IMR-90 (cell line): ENCODE results near the gene PIGN. TPM values are rescaled to one million over a fixed set of nuclear protein-coding genes. Genes with fewer than 3 reads are reported as not detected.

Source experiments
- ATAC-seq: fragments of 200-7000 bp; cut with Tn5 transposase; 2 replicates; pipeline ENCODE4 v1.9.1; 2020; ENCODE audit warnings: low read depth, mild to moderate bottlenecking, moderate library complexity
- BruUV-seq: library from RNA; stranded (reverse); fragments of 400-500 nt; replicated peaks from 2 replicates; lab custom pipeline; 2021; lab: Mats Ljungman, UMichigan
- CTCF ChIA-PET: fragments of 300-600 bp; formaldehyde crosslinking; extraction: SDS; loops from one replicate; lab custom pipeline; 2021; ENCODE audit warnings: antibody characterized with exemption; lab: Yijun Ruan, JAX
- POLR2A ChIA-PET: fragments of 300-600 bp; sonication (Branson Sonifier 250); formaldehyde crosslinking; loops from one replicate; lab custom pipeline; 2022; ENCODE audit warnings: antibody characterized with exemption; ENCODE audit not compliant: unreplicated experiment; lab: Charles Lee
- DNase-seq: peaks from one replicate; pipeline ENCODE4 v3.0.0; 2013
- H2AFZ ChIP-seq: replicated peaks from 2 replicates; pipeline ENCODE3; 2013; ENCODE audit warnings: low read length, mild to moderate bottlenecking; ENCODE audit not compliant: poor library complexity
- H2AK5ac ChIP-seq: 2 replicates; pipeline ENCODE4 v1.6.1; 2013; ENCODE audit warnings: low read depth, low read length, inconsistent platforms
- H2AK9ac ChIP-seq: replicated peaks from 2 replicates; pipeline ENCODE3; 2013; ENCODE audit warnings: mild to moderate bottlenecking, low read depth, low read length, moderate library complexity; ENCODE audit not compliant: poor library complexity
- H2BK120ac ChIP-seq: 2 replicates; pipeline ENCODE4 v1.6.1; 2013; ENCODE audit warnings: low read depth, low read length, inconsistent platforms
- H2BK15ac ChIP-seq: 3 replicates; pipeline ENCODE4 v1.6.1; 2013; ENCODE audit warnings: low read depth, low read length, inconsistent platforms
- H2BK20ac ChIP-seq: 2 replicates; pipeline ENCODE4 v1.6.1; 2013; ENCODE audit warnings: low read depth, mild to moderate bottlenecking, inconsistent platforms, low read length, moderate library complexity
- H2BK5ac ChIP-seq: 2 replicates; pipeline ENCODE4 v1.6.1; 2013; ENCODE audit warnings: mild to moderate bottlenecking, low read depth, low read length, inconsistent platforms; ENCODE audit not compliant: poor library complexity, severe bottlenecking
- H3K14ac ChIP-seq: replicated peaks from 2 replicates; pipeline ENCODE4 v1.6.1; 2013; ENCODE audit warnings: low read depth, low read length, inconsistent platforms
- H3K18ac ChIP-seq: 2 replicates; pipeline ENCODE4 v1.6.1; 2013; ENCODE audit warnings: low read depth, low read length, control low read depth
- H3K23ac ChIP-seq: 2 replicates; pipeline ENCODE4 v1.6.1; 2013; ENCODE audit warnings: low read depth, low read length, inconsistent platforms
- H3K27ac ChIP-seq: 2 replicates; pipeline ENCODE4 v1.5.1; 2013; ENCODE audit warnings: mild to moderate bottlenecking, control low read depth, low read length; ENCODE audit not compliant: insufficient read depth
- H3K27me3 ChIP-seq: 2 replicates; pipeline ENCODE4 v1.6.1; 2013; ENCODE audit warnings: low read length; ENCODE audit not compliant: control insufficient read depth, insufficient read depth
- H3K36me3 ChIP-seq: 2 replicates; pipeline ENCODE4 v1.6.1; 2013; ENCODE audit warnings: low read length, mixed read lengths; ENCODE audit not compliant: control insufficient read depth, insufficient read depth
- H3K4ac ChIP-seq: 2 replicates; pipeline ENCODE4 v1.6.1; 2013; ENCODE audit warnings: low read depth, low read length, inconsistent platforms
- H3K4me1 ChIP-seq: 2 replicates; pipeline ENCODE4 v1.6.1; 2013; ENCODE audit warnings: low read length, mixed read lengths; ENCODE audit not compliant: control insufficient read depth, insufficient read depth
- H3K4me2 ChIP-seq: 2 replicates; pipeline ENCODE4 v1.6.1; 2013; ENCODE audit warnings: low read depth, mild to moderate bottlenecking, control low read depth, low read length, moderate library complexity
- H3K4me3 ChIP-seq: 2 replicates; pipeline ENCODE4 v1.5.1; 2013; ENCODE audit warnings: low read depth, mild to moderate bottlenecking, control low read depth, low read length, moderate library complexity; ENCODE audit not compliant: insufficient read depth
- H3K56ac ChIP-seq: 2 replicates; pipeline ENCODE4 v1.6.1; 2013; ENCODE audit warnings: low read length, inconsistent platforms; ENCODE audit not compliant: insufficient read depth; ENCODE audit errors: extremely low read depth
- H3K79me1 ChIP-seq, 2 experiments: 2 replicates each; pipeline ENCODE4 v1.6.1; 2013; ENCODE audit warnings: low read length in 2 of 2, inconsistent platforms in 1 of 2, low read depth in 1 of 2
- H3K9ac ChIP-seq: 2 replicates; pipeline ENCODE4 v1.6.1; 2013; ENCODE audit warnings: low read depth, low read length, control low read depth
- H3K9me1 ChIP-seq: 2 replicates; pipeline ENCODE4 v1.6.1; 2013; ENCODE audit warnings: low read length, inconsistent platforms; ENCODE audit not compliant: insufficient read depth
- H3K9me3 ChIP-seq: 2 replicates; pipeline ENCODE4 v1.6.1; 2013; ENCODE audit warnings: low read length; ENCODE audit not compliant: control insufficient read depth, insufficient read depth
- H4K20me1 ChIP-seq: 2 replicates; pipeline ENCODE4 v1.6.1; 2013; ENCODE audit warnings: low read length, inconsistent platforms; ENCODE audit not compliant: insufficient read depth
- H4K5ac ChIP-seq: 2 replicates; pipeline ENCODE4 v1.6.1; 2013; ENCODE audit warnings: mild to moderate bottlenecking, low read depth, low read length, control low read depth
- H4K8ac ChIP-seq, 2 experiments: 2 replicates each; pipeline ENCODE4 v1.6.1; 2013; ENCODE audit warnings: low read depth in 2 of 2, low read length in 2 of 2, control low read depth in 1 of 2, inconsistent platforms in 1 of 2
- H4K91ac ChIP-seq: 2 replicates; pipeline ENCODE4 v1.6.1; 2013; ENCODE audit warnings: low read depth, low read length, inconsistent platforms; ENCODE audit not compliant: insufficient read depth
- CEBPB ChIP-seq: IDR thresholded peaks from 2 replicates; pipeline ENCODE4 v1.6.1; 2012; ENCODE audit warnings: low read depth, low read length, improper control_type of control experiment
- MAFK ChIP-seq: IDR thresholded peaks from 2 replicates; pipeline ENCODE4 v1.6.1; 2012; ENCODE audit warnings: low read depth, low read length, improper control_type of control experiment
- POLR2A ChIP-seq: IDR thresholded peaks from 2 replicates; pipeline ENCODE4 v1.6.1; 2012; ENCODE audit warnings: mild to moderate bottlenecking, low read depth, low read length
- RAD21 ChIP-seq: IDR thresholded peaks from 2 replicates; pipeline ENCODE4 v1.6.1; 2012; ENCODE audit warnings: low read length, improper control_type of control experiment
- RFX5 ChIP-seq: IDR thresholded peaks from 2 replicates; pipeline ENCODE4 v1.8.0; 2012; ENCODE audit warnings: low read depth, mild to moderate bottlenecking, low read length, moderate library complexity
- SMC3 ChIP-seq: fragments of 150-350 bp; IDR thresholded peaks from 2 replicates; pipeline ENCODE4 v1.6.1; 2016; ENCODE audit warnings: low read depth, mild to moderate bottlenecking, antibody characterized with exemption, low read length, moderate library complexity
- WGBS, 2 experiments: methylation state at CpG; one replicate each; pipeline versions ENCODE4 v1.1.5 to v1.1.7; 2013; ENCODE audit warnings: missing lambda C conversion rate in 2 of 2; ENCODE audit not compliant: insufficient read length in 1 of 2; ENCODE audit errors: extremely low coverage in 2 of 2; 5-methylcytosine and 5-hydroxymethylcytosine counted together
- dilution Hi-C: fragments of 300-500 bp; cut with HindIII; formaldehyde crosslinking; loops from one replicate; pipeline ENCODE4 v1.14.3; 2018; ENCODE audit warnings: low sequenced_read_pairs; ENCODE audit not compliant: unreplicated experiment
- in situ Hi-C: fragments of 300-500 bp; cut with MboI; formaldehyde crosslinking; loops from 3 replicates; pipeline ENCODE4 v1.14.3; 2019; ENCODE audit warnings: low sequenced_read_pairs, inconsistent platforms, mixed read lengths
- intact Hi-C: fragments of 100-400 bp; cut with micrococcal nuclease; formaldehyde crosslinking; loops from 2 replicates; pipeline ENCODE4 v1.10.0; 2022
- polyA plus RNA-seq, 3 experiments: library from polyadenylated mRNA; depleted of rRNA; stranded (reverse); fragments of >200 nt; gene quantifications; 2 replicates each; pipeline ENCODE4 v1.2.3, GENCODE V29; 2012; ENCODE audit warnings: low replicate concordance in 1 of 3
- total RNA-seq: library from RNA; depleted of rRNA; stranded (reverse); fragments of >200 nt; gene quantifications from 2 replicates; pipeline ENCODE4 v1.2.3, GENCODE V29; 2012
- TF ChIP-seq, protein P1 (sequence below): conservative IDR thresholded peaks from 2 replicates; pipeline ENCODE4 v1.5.1; 2012; ENCODE audit warnings: mild to moderate bottlenecking, low read depth, low read length, improper control_type of control experiment
- TF ChIP-seq, protein P2 (sequence below): fragments of 150-350 bp; IDR thresholded peaks from 2 replicates; pipeline ENCODE4 v1.6.1; 2017; ENCODE audit warnings: mild to moderate bottlenecking, antibody characterized with exemption, low read length, low read depth

PIGN gene
- total and polyA plus RNA-seq, 2 of the 4 experiments (the other 2 are of a cell fraction): 9.0 to 17.9 TPM

DNA sequence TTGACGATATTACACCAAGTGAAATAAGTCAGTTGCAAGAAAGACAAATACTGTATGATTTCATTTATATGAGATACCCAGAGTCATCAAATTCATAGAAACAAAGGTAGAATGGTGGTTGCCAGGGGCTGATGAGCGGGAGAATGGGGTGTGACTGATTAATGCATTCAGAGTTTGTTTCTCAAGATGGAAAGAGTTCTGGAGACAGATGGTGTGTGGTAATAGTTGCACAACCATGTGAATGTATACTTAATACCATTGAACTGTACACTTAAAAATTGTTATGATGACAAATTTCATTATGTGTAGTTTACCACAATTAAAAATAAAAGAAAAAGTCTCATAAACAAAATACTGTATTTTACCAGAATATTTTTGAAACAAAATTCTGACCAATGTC is 117.3 kb downstream of the PIGN start:
- H3K27ac ChIP-seq: no peak overlapping the region
- H3K18ac ChIP-seq: no peak overlapping the region
- no peaks in the 10 kb centered on the region for H3K9me3 ChIP-seq
- H3K56ac ChIP-seq: no peak overlapping the region
- H4K20me1 ChIP-seq: no peaks in the 10 kb centered on the region
- WGBS, 2 experiments: no CpG with 5 or more reads among the region's 2 CpGs
- TF ChIP-seq MAFK (no peak), CEBPB (peak; percentile 35; the same call in 1 of the 2 replicates), SMC3 (no peak), RFX5 (no peak), RAD21 (no peak), POLR2A (no peak)
- TF ChIP-seq, protein P1, sequence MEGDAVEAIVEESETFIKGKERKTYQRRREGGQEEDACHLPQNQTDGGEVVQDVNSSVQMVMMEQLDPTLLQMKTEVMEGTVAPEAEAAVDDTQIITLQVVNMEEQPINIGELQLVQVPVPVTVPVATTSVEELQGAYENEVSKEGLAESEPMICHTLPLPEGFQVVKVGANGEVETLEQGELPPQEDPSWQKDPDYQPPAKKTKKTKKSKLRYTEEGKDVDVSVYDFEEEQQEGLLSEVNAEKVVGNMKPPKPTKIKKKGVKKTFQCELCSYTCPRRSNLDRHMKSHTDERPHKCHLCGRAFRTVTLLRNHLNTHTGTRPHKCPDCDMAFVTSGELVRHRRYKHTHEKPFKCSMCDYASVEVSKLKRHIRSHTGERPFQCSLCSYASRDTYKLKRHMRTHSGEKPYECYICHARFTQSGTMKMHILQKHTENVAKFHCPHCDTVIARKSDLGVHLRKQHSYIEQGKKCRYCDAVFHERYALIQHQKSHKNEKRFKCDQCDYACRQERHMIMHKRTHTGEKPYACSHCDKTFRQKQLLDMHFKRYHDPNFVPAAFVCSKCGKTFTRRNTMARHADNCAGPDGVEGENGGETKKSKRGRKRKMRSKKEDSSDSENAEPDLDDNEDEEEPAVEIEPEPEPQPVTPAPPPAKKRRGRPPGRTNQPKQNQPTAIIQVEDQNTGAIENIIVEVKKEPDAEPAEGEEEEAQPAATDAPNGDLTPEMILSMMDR: no peak
- TF ChIP-seq, protein P2, sequence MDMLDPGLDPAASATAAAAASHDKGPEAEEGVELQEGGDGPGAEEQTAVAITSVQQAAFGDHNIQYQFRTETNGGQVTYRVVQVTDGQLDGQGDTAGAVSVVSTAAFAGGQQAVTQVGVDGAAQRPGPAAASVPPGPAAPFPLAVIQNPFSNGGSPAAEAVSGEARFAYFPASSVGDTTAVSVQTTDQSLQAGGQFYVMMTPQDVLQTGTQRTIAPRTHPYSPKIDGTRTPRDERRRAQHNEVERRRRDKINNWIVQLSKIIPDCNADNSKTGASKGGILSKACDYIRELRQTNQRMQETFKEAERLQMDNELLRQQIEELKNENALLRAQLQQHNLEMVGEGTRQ: no peak
- H3K9me1 ChIP-seq: no peaks in the 10 kb centered on the region
- ChIA-PET CTCF (no interaction called here), POLR2A (no interaction called here)
- H3K36me3 ChIP-seq: no peaks in the 10 kb centered on the region
- H4K5ac ChIP-seq: no peak overlapping the region
- H3K79me1 ChIP-seq: no peaks in the 10 kb centered on the region
- BruUV-seq: no TSS peak
- peaks cover 7% of the 10 kb centered on the region for H3K4me1 ChIP-seq
- intact Hi-C loops: no loop called here
- H2BK15ac ChIP-seq: no peak overlapping the region
- in situ Hi-C loops: no loop called here
- H4K91ac ChIP-seq: no peak overlapping the region
- ATAC-seq: no peak
- H3K9ac ChIP-seq: no peak overlapping the region
- H2BK5ac ChIP-seq: no peak overlapping the region
- no peak overlapping the region for H4K8ac ChIP-seq
- no peak overlapping the region for H3K14ac ChIP-seq
- no peak overlapping the region for H2AK9ac ChIP-seq
- H2AFZ ChIP-seq: no peak overlapping the region
- H2BK20ac ChIP-seq: no peak overlapping the region
- dilution Hi-C loops: no loop called here
- H2BK120ac ChIP-seq: no peak overlapping the region
- H3K4ac ChIP-seq: no peak overlapping the region
- peak; percentile 35 for DNase-seq
- no peaks in the 10 kb centered on the region for H3K27me3 ChIP-seq
- H2AK5ac ChIP-seq: no peak overlapping the region
- no peak overlapping the region for H3K23ac ChIP-seq
- H3K4me2 ChIP-seq: no peak overlapping the region
- no peak overlapping the region for H3K4me3 ChIP-seq
